Spleen (tissue), 7 donors: ENCODE results near the gene GRIA2.

Experiments used
- CTCF ChIP-seq, 11 experiments: fragments of 200-600 bp in 7 of 11; fragments of 450-650 bp in 4 of 11; sonication (generic) in 4 of 11; IDR thresholded peaks in 8 of 11; conservative IDR thresholded peaks in 3 of 11; 1 replicate in 7 of 11; 2 replicates in 4 of 11; pipeline versions ENCODE4 v1.4.0 to v1.8.0; 2016 to 2021; ENCODE audit warnings: antibody characterized with exemption in 11 of 11, inconsistent platforms in 4 of 11, mild to moderate bottlenecking in 1 of 11
- POLR2A ChIP-seq, 3 donors: fragments of 450-650 bp; IDR thresholded peaks; one replicate each; pipeline ENCODE4 v1.5.1; 2017; ENCODE audit warnings: antibody characterized with exemption in 3 of 3, mild to moderate bottlenecking in 1 of 3
- donor health status: DM: no; HTN: no; CAD: no; lungs with moderate emphysema.
- donor health status: DM: no; HTN: no; CAD: no.
- donor health status: DM: no; HTN: no; CAD: no.

- TF ChIP-seq CTCF (IDR thresholded peaks at IDR 0.05 in 8 of 11, conservative IDR thresholded peaks at IDR 0.05 in 3 of 11) (no peak), POLR2A (IDR thresholded peaks at IDR 0.05) (no peak)
Observed at GRCh38 chr4:157231525-157231924, 11.0 kb downstream of the GRIA2 start.
